KMS-11 (cell line): ENCODE data around the gene TNFAIP3.

ENCODE experiments used
- H2AFZ ChIP-seq: fragments of 200-600 bp; sonication (generic); 2 replicates; pipeline ENCODE4 v1.6.1; 2016; ENCODE audit warnings: antibody characterized with exemption, mixed run types, low read depth
- H3K27ac ChIP-seq: fragments of 200-600 bp; sonication (generic); 2 replicates; pipeline ENCODE4 v1.6.1; 2016; ENCODE audit warnings: mild to moderate bottlenecking, mixed run types
- H3K27me3 ChIP-seq: fragments of 200-600 bp; sonication (generic); 2 replicates; pipeline ENCODE4 v1.6.1; 2017; ENCODE audit warnings: mild to moderate bottlenecking, low read depth, mixed run types, moderate library complexity; ENCODE audit not compliant: insufficient read depth
- H3K36me3 ChIP-seq: fragments of 200-600 bp; sonication (generic); 2 replicates; pipeline ENCODE4 v1.6.1; 2017; ENCODE audit warnings: mild to moderate bottlenecking, mixed run types; ENCODE audit not compliant: insufficient read depth
- H3K4me1 ChIP-seq: fragments of 200-600 bp; sonication (generic); 2 replicates; pipeline ENCODE4 v1.6.1; 2016; ENCODE audit warnings: mild to moderate bottlenecking, low read depth, mixed run types; ENCODE audit not compliant: poor library complexity, severe bottlenecking
- H3K4me2 ChIP-seq: fragments of 200-600 bp; sonication (generic); 2 replicates; pipeline ENCODE4 v1.7.0; 2016; ENCODE audit warnings: mild to moderate bottlenecking, mixed run types
- H3K4me3 ChIP-seq: fragments of 200-600 bp; sonication (generic); IDR thresholded peaks from 2 replicates; pipeline ENCODE4 v1.6.1; 2017; ENCODE audit warnings: low read depth, low read length, mixed read lengths; ENCODE audit not compliant: insufficient read depth
- H3K79me2 ChIP-seq: fragments of 200-600 bp; sonication (generic); 2 replicates; pipeline ENCODE4 v1.6.1; 2016; ENCODE audit warnings: low read depth, mixed run types; ENCODE audit not compliant: insufficient read depth
- H3K9ac ChIP-seq: fragments of 200-600 bp; sonication (generic); 2 replicates; pipeline ENCODE4 v1.6.1; 2016; ENCODE audit warnings: mild to moderate bottlenecking, mixed run types
- H4K20me1 ChIP-seq: fragments of 200-600 bp; sonication (generic); 2 replicates; pipeline ENCODE4 v1.6.1; 2016; ENCODE audit warnings: mild to moderate bottlenecking, mixed run types; ENCODE audit not compliant: insufficient read depth
- CTCF ChIP-seq: fragments of 200-600 bp; sonication (generic); conservative IDR thresholded peaks from 2 replicates; pipeline ENCODE4 v1.6.1; 2017; ENCODE audit warnings: low read depth, mild to moderate bottlenecking, antibody characterized with exemption, low read length, moderate library complexity, mixed read lengths

TNFAIP3 gene

GRCh38 chr6:137925141-137925698, 58.2 kb downstream of the TNFAIP3 start:
- Histone ChIP-seq H3K36me3 (no peaks in the 10 kb centered on the region), H3K27ac (peak overlapping the region; percentile 93; the same call in 1 of the 2 replicates), H2AFZ (no peak overlapping the region), H3K4me3 (no peak overlapping the region), H3K4me1 (peaks cover 81% of the 10 kb centered on the region), H4K20me1 (no peaks in the 10 kb centered on the region), H3K4me2 (peak overlapping the region; percentile 91; the same call in 1 of the 2 replicates), H3K79me2 (no peaks in the 10 kb centered on the region), H3K9ac (no peak overlapping the region), H3K27me3 (no peaks in the 10 kb centered on the region)
- TF ChIP-seq CTCF = no peak

DNA sequence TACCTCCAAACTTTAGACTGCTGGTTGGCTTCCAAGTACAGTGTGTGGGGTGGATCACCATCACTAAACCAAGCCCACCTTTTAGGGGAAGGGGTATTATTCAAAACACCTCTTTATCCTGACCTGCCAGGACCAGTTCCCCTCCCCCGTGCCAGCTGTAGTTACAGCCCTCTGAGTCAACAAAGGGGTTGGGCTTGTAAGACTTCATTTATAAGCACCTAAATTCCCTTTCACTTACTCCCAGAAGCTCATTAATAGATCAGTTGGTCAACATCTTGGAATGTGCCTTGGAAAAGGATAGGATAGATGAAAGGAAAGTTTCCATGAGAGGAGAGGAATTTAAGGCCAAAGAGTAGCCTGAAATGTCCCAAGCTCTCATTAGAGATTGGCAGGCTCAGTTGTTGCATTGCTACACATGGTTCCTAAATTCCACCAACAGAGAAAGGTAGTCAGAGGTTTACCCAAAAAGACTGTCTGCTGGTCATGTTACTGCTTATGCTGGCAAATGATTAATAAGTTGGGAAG, 59.2 kb downstream of the TNFAIP3 start:
- Histone ChIP-seq H4K20me1 (no peaks in the 10 kb centered on the region), H3K27me3 (no peaks in the 10 kb centered on the region), H3K36me3 (no peaks in the 10 kb centered on the region), H3K9ac (peak overlapping the region; percentile 62; the same call in 1 of the 2 replicates), H2AFZ (peak overlapping the region; percentile 40; the same call in 1 of the 2 replicates), H3K4me3 (no peak overlapping the region), H3K79me2 (no peaks in the 10 kb centered on the region), H3K4me2 (peak overlapping the region; percentile 91; the same call in 1 of the 2 replicates), H3K4me1 (peaks cover 89% of the 10 kb centered on the region), H3K27ac (peak overlapping the region; percentile 93)
- no peak for TF ChIP-seq CTCF

DNA sequence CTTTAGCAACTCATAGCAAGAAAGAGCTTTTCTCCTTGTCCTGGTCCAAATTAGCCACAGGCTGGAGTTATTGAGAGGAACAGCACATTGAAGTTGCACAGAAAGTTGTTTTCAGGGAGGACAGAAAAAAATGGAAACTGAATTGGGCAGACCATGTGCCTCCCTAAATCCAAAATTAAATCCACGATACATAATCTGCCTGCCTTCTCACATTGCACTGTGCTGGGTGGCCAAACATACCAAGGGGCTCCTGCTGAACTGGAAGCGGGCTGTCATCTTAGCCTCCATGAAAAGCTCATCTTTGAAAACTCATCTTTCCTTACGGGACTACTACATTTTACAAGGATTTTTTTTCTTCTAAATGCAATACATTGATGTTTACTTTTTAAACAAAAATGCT, 59.9 kb downstream of the TNFAIP3 start:
- H4K20me1 ChIP-seq = no peaks in the 10 kb centered on the region
- TF ChIP-seq CTCF = no peak
- H3K4me2 ChIP-seq = peak overlapping the region; percentile 91
- no peaks in the 10 kb centered on the region for H3K79me2 ChIP-seq
- H3K4me1 ChIP-seq = peaks cover 96% of the 10 kb centered on the region
- H3K36me3 ChIP-seq = no peaks in the 10 kb centered on the region
- H2AFZ ChIP-seq = peak overlapping the region; percentile 40; the same call in 1 of the 2 replicates
- peak overlapping the region; percentile 93 for H3K27ac ChIP-seq
- peak overlapping the region; percentile 62; the same call in 1 of the 2 replicates for H3K9ac ChIP-seq
- no peak overlapping the region for H3K4me3 ChIP-seq
- no peaks in the 10 kb centered on the region for H3K27me3 ChIP-seq

- peak overlapping the region; percentile 9; the same call in 1 of the 2 replicates for H2AFZ ChIP-seq
- no peaks in the 10 kb centered on the region for H3K79me2 ChIP-seq
- H3K4me3 ChIP-seq = no peak overlapping the region
- H3K4me1 ChIP-seq = peaks cover 96% of the 10 kb centered on the region
- H4K20me1 ChIP-seq = no peaks in the 10 kb centered on the region
- H3K36me3 ChIP-seq = no peaks in the 10 kb centered on the region
- peak overlapping the region; percentile 91 for H3K4me2 ChIP-seq
- H3K9ac ChIP-seq = peak overlapping the region; percentile 62
- peak overlapping the region; percentile 93 for H3K27ac ChIP-seq
- H3K27me3 ChIP-seq = no peaks in the 10 kb centered on the region
- no peak for TF ChIP-seq CTCF
These were observed 60.7 kb downstream of the TNFAIP3 start for GRCh38 chr6:137927777-137928218.
